OCI-LY1 (cell line): ENCODE measurements around the gene ANKRA2.

Source experiments
- EZH2 ChIP-seq: fragments of 200-600 bp; sonication (generic), shearing (Covaris generic); IDR thresholded peaks from 2 replicates; pipeline ENCODE4 v1.8.0; 2017; ENCODE audit warnings: borderline replicate concordance, mixed run types, mild to moderate bottlenecking, antibody characterized with exemption, low read length, moderate library complexity, mixed read lengths
- TF ChIP-seq, protein P1 (sequence below): fragments of 200-600 bp; sonication (generic), shearing (Covaris generic); IDR thresholded peaks from 2 replicates; pipeline ENCODE4 v1.5.1; 2017; ENCODE audit warnings: mild to moderate bottlenecking, antibody characterized with exemption, low read length, moderate library complexity, mixed read lengths

DNA sequence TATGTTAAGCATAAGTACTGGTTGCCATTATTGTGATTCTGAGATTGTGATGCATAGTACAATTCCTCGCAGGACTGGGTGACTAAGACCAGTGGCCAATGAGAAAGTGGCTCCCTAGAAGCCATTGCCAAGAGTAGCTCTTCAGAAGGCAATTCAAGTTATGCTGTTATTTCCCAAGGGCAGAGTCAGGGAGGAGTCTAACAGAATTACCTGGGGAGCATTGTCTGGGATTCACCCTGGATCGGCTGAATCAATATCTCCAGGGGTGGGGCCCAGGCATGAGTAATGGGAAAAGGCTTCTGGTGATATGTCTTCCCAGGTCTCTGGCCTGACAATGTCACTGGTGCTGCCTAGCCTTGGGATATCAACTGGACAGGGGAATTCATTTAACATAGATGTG lies 49.6 kb upstream of the ANKRA2 start:
- TF ChIP-seq, protein P1, sequence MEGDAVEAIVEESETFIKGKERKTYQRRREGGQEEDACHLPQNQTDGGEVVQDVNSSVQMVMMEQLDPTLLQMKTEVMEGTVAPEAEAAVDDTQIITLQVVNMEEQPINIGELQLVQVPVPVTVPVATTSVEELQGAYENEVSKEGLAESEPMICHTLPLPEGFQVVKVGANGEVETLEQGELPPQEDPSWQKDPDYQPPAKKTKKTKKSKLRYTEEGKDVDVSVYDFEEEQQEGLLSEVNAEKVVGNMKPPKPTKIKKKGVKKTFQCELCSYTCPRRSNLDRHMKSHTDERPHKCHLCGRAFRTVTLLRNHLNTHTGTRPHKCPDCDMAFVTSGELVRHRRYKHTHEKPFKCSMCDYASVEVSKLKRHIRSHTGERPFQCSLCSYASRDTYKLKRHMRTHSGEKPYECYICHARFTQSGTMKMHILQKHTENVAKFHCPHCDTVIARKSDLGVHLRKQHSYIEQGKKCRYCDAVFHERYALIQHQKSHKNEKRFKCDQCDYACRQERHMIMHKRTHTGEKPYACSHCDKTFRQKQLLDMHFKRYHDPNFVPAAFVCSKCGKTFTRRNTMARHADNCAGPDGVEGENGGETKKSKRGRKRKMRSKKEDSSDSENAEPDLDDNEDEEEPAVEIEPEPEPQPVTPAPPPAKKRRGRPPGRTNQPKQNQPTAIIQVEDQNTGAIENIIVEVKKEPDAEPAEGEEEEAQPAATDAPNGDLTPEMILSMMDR, result no peak
- no peak for TF ChIP-seq EZH2
